K562 (cell line): Measurements from ENCODE around the gene HES4. TPM values are rescaled to one million over a fixed set of nuclear protein-coding genes. Genes with fewer than 3 reads are reported as not detected.

Source experiments
- CBFA2T3 ChIP-seq: fragments of 450-650 bp; IDR thresholded peaks from 2 replicates; pipeline ENCODE4 v1.6.1; 2017
- CHD2 ChIP-seq: IDR thresholded peaks from 2 replicates; pipeline ENCODE4 v1.6.1; 2011; ENCODE audit warnings: low read depth, low read length
- CREBBP ChIP-seq: IDR thresholded peaks from one replicate; pipeline ENCODE4 v1.6.1; 2012; ENCODE audit warnings: low read depth, mild to moderate bottlenecking, control low read depth, inconsistent platforms, low read length
- CSDE1 ChIP-seq, 2 experiments: fragments of 450-650 bp; IDR thresholded peaks; 2 replicates each; pipeline ENCODE4 v1.6.1; 2016; ENCODE audit warnings: mild to moderate bottlenecking in 1 of 2
- EP400 ChIP-seq: fragments of 450-650 bp; IDR thresholded peaks from 2 replicates; pipeline ENCODE4 v1.6.1; 2017; ENCODE audit warnings: antibody characterized with exemption, mild to moderate bottlenecking, moderate library complexity
- HDAC1 ChIP-seq, 2 experiments: fragments of 450-650 bp; IDR thresholded peaks; 2 replicates each; pipeline ENCODE4 v1.6.1; 2016 to 2017; ENCODE audit warnings: inconsistent platforms in 1 of 2, mild to moderate bottlenecking in 1 of 2, moderate library complexity in 1 of 2
- HDAC8 ChIP-seq: fragments of 450-650 bp; IDR thresholded peaks from 2 replicates; pipeline ENCODE4 v1.6.1; 2016; ENCODE audit warnings: mild to moderate bottlenecking, missing genetic modification characterization, moderate library complexity, missing compliant biosample characterization
- KLF13 ChIP-seq: fragments of 450-650 bp; IDR thresholded peaks from 2 replicates; pipeline ENCODE4 v1.6.1; 2016; ENCODE audit warnings: missing genetic modification characterization, low read depth, mild to moderate bottlenecking, missing compliant biosample characterization, moderate library complexity, borderline replicate concordance
- MTA3 ChIP-seq: fragments of 450-650 bp; formaldehyde crosslinking; IDR thresholded peaks from 2 replicates; pipeline ENCODE4 v1.6.1; 2017; ENCODE audit warnings: mild to moderate bottlenecking, borderline replicate concordance
- NONO ChIP-seq, 2 experiments: fragments of 200-400 bp in 1 of 2; fragments of 450-650 bp in 1 of 2; formaldehyde crosslinking in 1 of 2; IDR thresholded peaks; 2 replicates each; pipeline ENCODE4 v1.6.1; 2017; ENCODE audit warnings: low read depth in 2 of 2, mild to moderate bottlenecking in 2 of 2, moderate library complexity in 2 of 2, low read length in 1 of 2
- RCOR1 ChIP-seq, 2 experiments: IDR thresholded peaks; 2 replicates each; pipeline ENCODE4 v1.6.1; 2012; ENCODE audit warnings: low read depth in 2 of 2, low read length in 2 of 2, borderline replicate concordance in 1 of 2, improper control_type of control experiment in 1 of 2
- SOX6 ChIP-seq: fragments of 450-650 bp; IDR thresholded peaks from 2 replicates; pipeline ENCODE4 v1.6.1; 2014; ENCODE audit warnings: mild to moderate bottlenecking
- ZNF134 ChIP-seq: fragments of 250-450 bp; sonication (Bioruptor Pico); conservative IDR thresholded peaks from 2 replicates; pipeline ENCODE4 v1.4.0; 2020
- ZNF165 ChIP-seq: fragments of 250-450 bp; sonication (Bioruptor Pico); IDR thresholded peaks from 2 replicates; pipeline ENCODE4 v1.4.0; 2020; ENCODE audit warnings: borderline replicate concordance
- ZNF551 ChIP-seq: fragments of 250-450 bp; sonication (Bioruptor Pico); IDR thresholded peaks from 2 replicates; pipeline ENCODE4 v1.5.0; 2021; ENCODE audit warnings: mild to moderate bottlenecking, moderate library complexity
- ZNF644 ChIP-seq: fragments of 200-800 bp; sonication (Bioruptor generic); IDR thresholded peaks from 2 replicates; pipeline ENCODE4 v1.6.1; 2016; ENCODE audit warnings: low read depth, missing genetic modification characterization, missing compliant biosample characterization
- polyA plus RNA-seq, 8 experiments: library from polyadenylated mRNA; depleted of rRNA in 4 of 8; stranded (reverse) in 5 of 8; unstranded in 3 of 8; fragments of >200 nt; fragmentation: Nextera tagmentation in 2 of 8; fragmentation: Illumina TruSeq in 1 of 8; extraction: Ambion mirVana in 2 of 8; extraction: Trizol in 1 of 8; gene quantifications; 2 replicates each; pipeline versions ENCODE4 v1.2.1 to v1.2.3, GENCODE V29; 2011 to 2014; ENCODE audit warnings: inconsistent platforms in 1 of 8, missing spikeins in 1 of 8
- total RNA-seq, 7 experiments: library from RNA; depleted of rRNA in 6 of 7; stranded (reverse); fragments of >200 nt in 6 of 7; fragmentation: Illumina TruSeq in 2 of 7; extraction: Trizol in 2 of 7; gene quantifications; 2 replicates each; pipeline versions ENCODE4 v1.2.1 to v1.2.3, GENCODE V29; 2011 to 2021; ENCODE audit warnings: low replicate concordance in 1 of 7
- TF ChIP-seq, protein P1 (sequence below), 2 experiments: IDR thresholded peaks in 1 of 2; conservative IDR thresholded peaks in 1 of 2; 2 replicates each; pipeline ENCODE4 v1.6.1; 2016; ENCODE audit warnings: low read depth in 2 of 2, mild to moderate bottlenecking in 1 of 2, missing compliant biosample characterization in 1 of 2, missing genetic modification characterization in 1 of 2, moderate library complexity in 1 of 2
- TF ChIP-seq, protein P2 (sequence below): IDR thresholded peaks from 2 replicates; pipeline ENCODE4 v1.6.1; 2014; ENCODE audit warnings: antibody characterized with exemption
- TF ChIP-seq, protein P3 (sequence below): fragments of 450-650 bp; IDR thresholded peaks from 2 replicates; pipeline ENCODE4 v1.6.1; 2018; ENCODE audit warnings: mild to moderate bottlenecking, low read depth; ENCODE audit not compliant: partially characterized antibody
- TF ChIP-seq, protein P4 (sequence below): fragments of 450-650 bp; IDR thresholded peaks from 2 replicates; pipeline ENCODE4 v1.6.1; 2016

HES4 gene
- total and polyA plus RNA-seq, 9 of the 15 experiments (the other 6 are each of a cell fraction or from before 2014, with no cell fraction given): 0.21 to 43.7 (median 5.3) TPM; not detected in 2

DNA sequence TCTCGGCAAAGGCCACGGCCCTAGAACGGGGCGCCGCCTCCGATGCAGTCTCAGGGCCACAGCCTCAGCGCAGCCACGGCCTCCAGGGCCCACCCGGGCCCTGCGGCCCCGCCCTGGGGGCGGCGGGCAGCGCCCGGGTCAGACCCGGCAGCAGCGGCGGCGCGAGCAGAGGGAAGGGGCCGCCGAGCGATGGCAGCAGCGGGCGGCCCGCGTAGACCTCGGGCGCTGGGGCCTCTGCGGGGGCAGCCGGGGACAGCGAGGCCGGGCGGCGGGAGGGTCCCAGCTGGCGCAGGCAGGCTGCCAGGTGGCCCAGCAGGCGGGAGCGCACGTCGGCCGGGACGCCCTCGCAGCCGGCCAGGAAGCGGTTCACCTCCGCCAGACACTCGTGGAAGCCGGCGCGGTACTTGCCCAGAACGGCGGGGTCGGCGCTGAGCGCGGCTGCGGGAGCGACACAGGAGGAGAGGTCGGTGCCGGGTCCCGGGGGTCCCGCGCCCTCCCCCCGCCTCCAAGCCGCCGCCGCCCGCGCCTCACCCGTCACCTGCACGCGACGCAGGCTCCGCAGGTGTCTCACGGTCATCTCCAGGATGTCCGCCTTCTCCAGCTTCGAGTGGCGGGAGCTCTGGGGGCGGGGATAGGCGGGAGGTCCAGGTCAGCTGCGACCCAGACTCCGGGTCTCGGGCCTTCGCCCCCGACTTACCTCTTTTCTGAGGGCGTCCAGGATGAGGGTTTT is 737 bp downstream of the HES4 start (continued):
- TF ChIP-seq, protein P1, sequence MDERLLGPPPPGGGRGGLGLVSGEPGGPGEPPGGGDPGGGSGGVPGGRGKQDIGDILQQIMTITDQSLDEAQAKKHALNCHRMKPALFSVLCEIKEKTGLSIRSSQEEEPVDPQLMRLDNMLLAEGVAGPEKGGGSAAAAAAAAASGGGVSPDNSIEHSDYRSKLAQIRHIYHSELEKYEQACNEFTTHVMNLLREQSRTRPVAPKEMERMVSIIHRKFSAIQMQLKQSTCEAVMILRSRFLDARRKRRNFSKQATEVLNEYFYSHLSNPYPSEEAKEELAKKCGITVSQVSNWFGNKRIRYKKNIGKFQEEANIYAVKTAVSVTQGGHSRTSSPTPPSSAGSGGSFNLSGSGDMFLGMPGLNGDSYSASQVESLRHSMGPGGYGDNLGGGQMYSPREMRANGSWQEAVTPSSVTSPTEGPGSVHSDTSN (CRISPR knock-in tag; IDR thresholded peaks at IDR 0.05; ENCODE audit: low read depth): no peak
- TF ChIP-seq, protein P1 (tag; conservative IDR thresholded peaks at IDR 0.05; ENCODE audit: low read depth): no peak
- TF ChIP-seq, protein P2, sequence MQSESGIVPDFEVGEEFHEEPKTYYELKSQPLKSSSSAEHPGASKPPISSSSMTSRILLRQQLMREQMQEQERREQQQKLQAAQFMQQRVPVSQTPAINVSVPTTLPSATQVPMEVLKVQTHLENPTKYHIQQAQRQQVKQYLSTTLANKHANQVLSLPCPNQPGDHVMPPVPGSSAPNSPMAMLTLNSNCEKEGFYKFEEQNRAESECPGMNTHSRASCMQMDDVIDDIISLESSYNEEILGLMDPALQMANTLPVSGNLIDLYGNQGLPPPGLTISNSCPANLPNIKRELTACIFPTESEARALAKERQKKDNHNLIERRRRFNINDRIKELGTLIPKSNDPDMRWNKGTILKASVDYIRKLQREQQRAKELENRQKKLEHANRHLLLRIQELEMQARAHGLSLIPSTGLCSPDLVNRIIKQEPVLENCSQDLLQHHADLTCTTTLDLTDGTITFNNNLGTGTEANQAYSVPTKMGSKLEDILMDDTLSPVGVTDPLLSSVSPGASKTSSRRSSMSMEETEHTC: no peak
- TF ChIP-seq EP400: no peak
- peak; percentile 13; the same call in 1 of the 2 replicates for TF ChIP-seq CBFA2T3
- no peak for TF ChIP-seq ZNF644 (tag)
- no peak for TF ChIP-seq SOX6
- TF ChIP-seq CSDE1 (IDR thresholded peaks at IDR 0.05): no peak
- no peak for TF ChIP-seq CREBBP
- TF ChIP-seq NONO (IDR thresholded peaks at IDR 0.05; ENCODE audit: low read depth in 2 of 2, low read length in 1 of 2): peak in 1 of 2 experiments; percentile 62; a peak in 2 of 4 replicates
- no peak for TF ChIP-seq ZNF551 (CRISPR knock-in tag)
- no peak for TF ChIP-seq RCOR1 (IDR thresholded peaks at IDR 0.05; ENCODE audit: borderline replicate concordance in 1 of 2, low read depth in 2 of 2, low read length in 2 of 2)
- TF ChIP-seq ZNF134 (CRISPR knock-in tag): no peak
- TF ChIP-seq CHD2: no peak
- TF ChIP-seq, protein P3, sequence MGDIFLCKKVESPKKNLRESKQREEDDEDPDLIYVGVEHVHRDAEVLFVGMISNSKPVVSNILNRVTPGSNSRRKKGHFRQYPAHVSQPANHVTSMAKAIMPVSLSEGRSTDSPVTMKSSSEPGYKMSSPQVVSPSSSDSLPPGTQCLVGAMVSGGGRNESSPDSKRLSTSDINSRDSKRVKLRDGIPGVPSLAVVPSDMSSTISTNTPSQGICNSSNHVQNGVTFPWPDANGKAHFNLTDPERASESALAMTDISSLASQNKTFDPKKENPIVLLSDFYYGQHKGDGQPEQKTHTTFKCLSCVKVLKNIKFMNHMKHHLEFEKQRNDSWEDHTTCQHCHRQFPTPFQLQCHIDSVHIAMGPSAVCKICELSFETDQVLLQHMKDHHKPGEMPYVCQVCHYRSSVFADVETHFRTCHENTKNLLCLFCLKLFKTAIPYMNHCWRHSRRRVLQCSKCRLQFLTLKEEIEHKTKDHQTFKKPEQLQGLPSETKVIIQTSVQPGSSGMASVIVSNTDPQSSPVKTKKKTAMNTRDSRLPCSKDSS: no peak
- TF ChIP-seq, protein P4, sequence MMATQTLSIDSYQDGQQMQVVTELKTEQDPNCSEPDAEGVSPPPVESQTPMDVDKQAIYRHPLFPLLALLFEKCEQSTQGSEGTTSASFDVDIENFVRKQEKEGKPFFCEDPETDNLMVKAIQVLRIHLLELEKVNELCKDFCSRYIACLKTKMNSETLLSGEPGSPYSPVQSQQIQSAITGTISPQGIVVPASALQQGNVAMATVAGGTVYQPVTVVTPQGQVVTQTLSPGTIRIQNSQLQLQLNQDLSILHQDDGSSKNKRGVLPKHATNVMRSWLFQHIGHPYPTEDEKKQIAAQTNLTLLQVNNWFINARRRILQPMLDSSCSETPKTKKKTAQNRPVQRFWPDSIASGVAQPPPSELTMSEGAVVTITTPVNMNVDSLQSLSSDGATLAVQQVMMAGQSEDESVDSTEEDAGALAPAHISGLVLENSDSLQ: no peak
- no peak for TF ChIP-seq HDAC8 (tag)
- TF ChIP-seq MTA3: no peak
- TF ChIP-seq HDAC1 (IDR thresholded peaks at IDR 0.05): no peak
- no peak for TF ChIP-seq ZNF165 (CRISPR knock-in tag)
- TF ChIP-seq KLF13 (tag): no peak
